Nephron progenitor cell (in vitro differentiated cells): Measurements from ENCODE around the gene POLR2H.

ENCODE experiments used
- DNase-seq: peaks from one replicate; pipeline ENCODE4 v3.0.0; 2021
- H3K27ac Mint-ChIP-seq: 2 replicates; pipeline ENCODE4 v1.8.0; 2021; ENCODE audit warnings: mild to moderate bottlenecking, moderate library complexity, mixed read lengths
- H3K27me3 Mint-ChIP-seq: 2 replicates; pipeline ENCODE4 v1.8.0; 2021; ENCODE audit warnings: mild to moderate bottlenecking, low read depth, mixed read lengths; ENCODE audit not compliant: poor library complexity
- H3K36me3 Mint-ChIP-seq: 2 replicates; pipeline ENCODE4 v1.8.0; 2021; ENCODE audit warnings: low read depth, mixed read lengths
- H3K4me1 Mint-ChIP-seq: 2 replicates; pipeline ENCODE4 v1.8.0; 2021; ENCODE audit warnings: mixed read lengths
- H3K4me3 Mint-ChIP-seq: 2 replicates; pipeline ENCODE4 v1.8.0; 2021; ENCODE audit warnings: mild to moderate bottlenecking, moderate library complexity, mixed read lengths
- H3K9me3 Mint-ChIP-seq: 2 replicates; pipeline ENCODE4 v1.8.0; 2021; ENCODE audit warnings: mild to moderate bottlenecking, moderate library complexity, mixed read lengths
- CTCF ChIP-seq: fragments of 200-600 bp; sonication (generic); IDR thresholded peaks from 2 replicates; pipeline ENCODE4 v1.5.0; 2021; ENCODE audit warnings: antibody characterized with exemption

POLR2H gene

GRCh38 chr3:184343200-184343876 lies 18.2 kb upstream of the POLR2H start:
- DNase-seq: no peak
- no peak overlapping the region for H3K4me3 Mint-ChIP-seq
- peaks cover 12% of the 10 kb centered on the region for H3K36me3 Mint-ChIP-seq
- H3K27ac Mint-ChIP-seq: no peak overlapping the region
- H3K4me1 Mint-ChIP-seq: peaks cover 20% of the 10 kb centered on the region
- peaks cover 7% of the 10 kb centered on the region for H3K27me3 Mint-ChIP-seq
- no peaks in the 10 kb centered on the region for H3K9me3 Mint-ChIP-seq
- TF ChIP-seq CTCF: no peak

GRCh38 chr3:184344579-184345316 lies 16.8 kb upstream of the POLR2H start:
- no peak overlapping the region for H3K27ac Mint-ChIP-seq
- peaks cover 11% of the 10 kb centered on the region for H3K4me1 Mint-ChIP-seq
- DNase-seq: no peak
- H3K9me3 Mint-ChIP-seq: no peaks in the 10 kb centered on the region
- peaks cover 12% of the 10 kb centered on the region for H3K36me3 Mint-ChIP-seq
- no peak for TF ChIP-seq CTCF
- H3K27me3 Mint-ChIP-seq: peaks cover 4% of the 10 kb centered on the region
- no peak overlapping the region for H3K4me3 Mint-ChIP-seq

- peak overlapping the region; percentile 58 for H3K27ac Mint-ChIP-seq
- peak; percentile 45 for TF ChIP-seq CTCF
- peak; percentile 48 for DNase-seq
- peaks cover 4% of the 10 kb centered on the region for H3K27me3 Mint-ChIP-seq
- H3K9me3 Mint-ChIP-seq: no peaks in the 10 kb centered on the region
- H3K4me1 Mint-ChIP-seq: peaks cover 11% of the 10 kb centered on the region
- peaks cover 12% of the 10 kb centered on the region for H3K36me3 Mint-ChIP-seq
- peak overlapping the region; percentile 58 for H3K4me3 Mint-ChIP-seq
Observed at GRCh38 chr3:184345317-184346144, 16.0 kb upstream of the POLR2H start.

- Mint-ChIP-seq H3K4me1 (peaks cover 20% of the 10 kb centered on the region), H3K27ac (no peak overlapping the region), H3K4me3 (no peak overlapping the region), H3K27me3 (peaks cover 4% of the 10 kb centered on the region), H3K9me3 (no peaks in the 10 kb centered on the region), H3K36me3 (peaks cover 17% of the 10 kb centered on the region)
- no peak for TF ChIP-seq CTCF
- DNase-seq: no peak
Observed at GRCh38 chr3:184346480-184347190, 14.9 kb upstream of the POLR2H start.

GRCh38 chr3:184347321-184348056 lies 14.0 kb upstream of the POLR2H start:
- H3K9me3 Mint-ChIP-seq: no peaks in the 10 kb centered on the region
- H3K4me1 Mint-ChIP-seq: peaks cover 28% of the 10 kb centered on the region
- peaks cover 7% of the 10 kb centered on the region for H3K27me3 Mint-ChIP-seq
- no peak for DNase-seq
- H3K36me3 Mint-ChIP-seq: peaks cover 15% of the 10 kb centered on the region
- no peak for TF ChIP-seq CTCF
- no peak overlapping the region for H3K4me3 Mint-ChIP-seq
- H3K27ac Mint-ChIP-seq: peak overlapping the region; percentile 84
